ENCODE results near the gene CDKAL1.

CDKAL1 gene

GRCh38 chr6:20911712-20912111, 377.5 kb downstream of the CDKAL1 start:
- no peak for DNase-seq
- H3K36me3 ChIP-seq = no peaks in the 10 kb centered on the region
- no peak for TF ChIP-seq CTCF (IDR thresholded peaks at IDR 0.05)
- no peak overlapping the region for H3K4me3 ChIP-seq
- peaks cover 0 to 20% (median 7%) of the 10 kb centered on the region in 3 donors for H3K9me3 ChIP-seq
- H3K27ac ChIP-seq = no peak overlapping the region
- no peaks in the 10 kb centered on the region for H3K4me1 ChIP-seq
- intact Hi-C loops (cut with DNase I; ENCODE audit: low total_unique reads) = no loop called here
- H3K27me3 ChIP-seq = no peaks in the 10 kb centered on the region

- intact Hi-C loops (cut with DNase I; ENCODE audit: low total_unique reads) = no loop called here
Measured at GRCh38 chr6:20915156-20915555, 380.9 kb downstream of the CDKAL1 start.

GRCh38 chr6:20915626-20916025, 381.4 kb downstream of the CDKAL1 start:
- Histone ChIP-seq H3K36me3 (no peaks in the 10 kb centered on the region), H3K27me3 (no peaks in the 10 kb centered on the region), H3K4me3 (no peak overlapping the region), H3K27ac (no peak overlapping the region), H3K4me1 (no peaks in the 10 kb centered on the region), H3K9me3 (peaks cover 0 to 20% (median 7%) of the 10 kb centered on the region in 3 donors)
- intact Hi-C loops (cut with DNase I; ENCODE audit: low total_unique reads) = no loop called here
- no peak for DNase-seq
- TF ChIP-seq CTCF (IDR thresholded peaks at IDR 0.05) = no peak

More at GRCh38 chr6:20915156-20915555, 380.9 kb downstream of the CDKAL1 start:
- Histone ChIP-seq H3K9me3 (peaks cover 0 to 20% (median 7%) of the 10 kb centered on the region in 3 donors), H3K36me3 (no peaks in the 10 kb centered on the region), H3K27me3 (no peaks in the 10 kb centered on the region), H3K4me3 (no peak overlapping the region), H3K4me1 (no peaks in the 10 kb centered on the region), H3K27ac (no peak overlapping the region)
- no peak for TF ChIP-seq CTCF (IDR thresholded peaks at IDR 0.05)
- no peak for DNase-seq

- intact Hi-C loops (cut with DNase I; ENCODE audit: low total_unique reads) = no loop called here
- H3K27ac ChIP-seq = no peak overlapping the region
- DNase-seq = no peak
- TF ChIP-seq CTCF (IDR thresholded peaks at IDR 0.05) = no peak
- peaks cover 0 to 20% (median 7%) of the 10 kb centered on the region in 3 donors for H3K9me3 ChIP-seq
- H3K4me3 ChIP-seq = no peak overlapping the region
- H3K27me3 ChIP-seq = no peaks in the 10 kb centered on the region
- no peaks in the 10 kb centered on the region for H3K36me3 ChIP-seq
- H3K4me1 ChIP-seq = no peaks in the 10 kb centered on the region
Measured at GRCh38 chr6:20916086-20916485, 381.8 kb downstream of the CDKAL1 start.

GRCh38 chr6:20918868-20919267, 384.6 kb downstream of the CDKAL1 start:
- Histone ChIP-seq H3K27ac (no peak overlapping the region), H3K27me3 (no peaks in the 10 kb centered on the region), H3K4me3 (no peak overlapping the region), H3K36me3 (no peaks in the 10 kb centered on the region), H3K4me1 (no peaks in the 10 kb centered on the region), H3K9me3 (peaks cover 0 to 11% (median 7%) of the 10 kb centered on the region in 3 donors)
- DNase-seq = no peak
- TF ChIP-seq CTCF (IDR thresholded peaks at IDR 0.05) = no peak
- intact Hi-C loops (cut with DNase I; ENCODE audit: low total_unique reads) = no loop called here

All from tibial artery (tissue), 4 donors.